ENCODE measurements around the gene AP1S3. TPM values are rescaled to one million over a fixed set of nuclear protein-coding genes. Genes with fewer than 3 reads are reported as not detected.

AP1S3 gene
- total RNA-seq, 1 experiment from 2014 or later: 185 TPM

DNA sequence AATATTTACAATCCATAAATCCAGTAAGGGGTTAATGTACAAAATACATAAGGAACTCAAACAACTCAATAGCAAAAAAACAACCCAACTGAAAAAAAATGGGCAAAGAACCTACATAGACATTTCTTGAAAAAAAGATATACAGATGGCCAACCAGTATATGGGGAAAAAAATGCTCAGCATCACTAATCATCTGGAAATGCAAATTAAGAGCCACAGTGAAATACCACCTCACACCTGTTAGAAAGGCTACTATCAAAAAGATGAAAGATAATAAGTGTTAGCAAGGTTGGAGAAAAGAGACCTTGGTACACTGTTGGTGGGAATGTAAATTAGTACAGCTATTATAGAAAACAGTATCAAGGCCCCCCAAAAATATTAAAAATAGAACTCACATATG is 14.6 kb downstream of the AP1S3 start:
- RAD21 ChIA-PET (ENCODE audit: low non-redundant PET in 1 of 2, low total read pairs in 2 of 2, uncharacterized antibody in 2 of 2, unreplicated experiment in 2 of 2): no interaction called here
- Histone ChIP-seq H3K9me2 (ENCODE audit: insufficient read depth) (no peaks in the 10 kb centered on the region), H3K79me2 (ENCODE audit: insufficient read depth, low read length) (peaks cover 100% of the 10 kb centered on the region), H3K4me2 (ENCODE audit: low read length) (no peak overlapping the region), H2AFZ (ENCODE audit: low read depth, low read length, poor library complexity, severe bottlenecking) (no peak overlapping the region), H3K36me3 (ENCODE audit: control insufficient read depth in 1 of 2, insufficient read depth in 2 of 2, low read length in 2 of 2) (no peaks in the 10 kb centered on the region), H3K9ac (ENCODE audit: low read length) (no peak overlapping the region), H3K9me3 (ENCODE audit: control insufficient read depth in 1 of 2, insufficient read depth in 1 of 2, low read depth in 1 of 2, low read length in 2 of 2) (no peaks in the 10 kb centered on the region), H3K27me3 (ENCODE audit: insufficient read depth, low read length) (no peaks in the 10 kb centered on the region), H3K4me3 (replicated peaks in 1 of 2; ENCODE audit: low read depth in 1 of 2, low read length in 2 of 2) (no peak overlapping the region), H3K27ac (ENCODE audit: low read depth, low read length) (peak overlapping the region; percentile 12; the same call in 1 of the 2 replicates), H3K4me1 (ENCODE audit: control insufficient read depth in 1 of 2, insufficient read depth in 2 of 2, low read length in 2 of 2) (peaks cover 87 to 89% of the 10 kb centered on the region in 2 experiments), H4K20me1 (ENCODE audit: insufficient read depth) (peaks cover 7% of the 10 kb centered on the region; the same call in 1 of the 2 replicates)
- TF ChIP-seq, protein P1, sequence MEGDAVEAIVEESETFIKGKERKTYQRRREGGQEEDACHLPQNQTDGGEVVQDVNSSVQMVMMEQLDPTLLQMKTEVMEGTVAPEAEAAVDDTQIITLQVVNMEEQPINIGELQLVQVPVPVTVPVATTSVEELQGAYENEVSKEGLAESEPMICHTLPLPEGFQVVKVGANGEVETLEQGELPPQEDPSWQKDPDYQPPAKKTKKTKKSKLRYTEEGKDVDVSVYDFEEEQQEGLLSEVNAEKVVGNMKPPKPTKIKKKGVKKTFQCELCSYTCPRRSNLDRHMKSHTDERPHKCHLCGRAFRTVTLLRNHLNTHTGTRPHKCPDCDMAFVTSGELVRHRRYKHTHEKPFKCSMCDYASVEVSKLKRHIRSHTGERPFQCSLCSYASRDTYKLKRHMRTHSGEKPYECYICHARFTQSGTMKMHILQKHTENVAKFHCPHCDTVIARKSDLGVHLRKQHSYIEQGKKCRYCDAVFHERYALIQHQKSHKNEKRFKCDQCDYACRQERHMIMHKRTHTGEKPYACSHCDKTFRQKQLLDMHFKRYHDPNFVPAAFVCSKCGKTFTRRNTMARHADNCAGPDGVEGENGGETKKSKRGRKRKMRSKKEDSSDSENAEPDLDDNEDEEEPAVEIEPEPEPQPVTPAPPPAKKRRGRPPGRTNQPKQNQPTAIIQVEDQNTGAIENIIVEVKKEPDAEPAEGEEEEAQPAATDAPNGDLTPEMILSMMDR (IDR thresholded peaks at IDR 0.05 in 2 of 3, conservative IDR thresholded peaks at IDR 0.05 in 1 of 3; ENCODE audit: borderline replicate concordance in 1 of 3, insufficient read depth in 1 of 3, low read depth in 2 of 3, low read length in 2 of 3): no peak
- no peak for TF ChIP-seq RAD21 (IDR thresholded peaks at IDR 0.05; ENCODE audit: low read depth)
- no peak for TF ChIP-seq SP1 (IDR thresholded peaks at IDR 0.05; ENCODE audit: low read depth)
- no peak for TF ChIP-seq ZNF274 (IDR thresholded peaks at IDR 0.05; ENCODE audit: low read depth, low read length)
- no peak for TF ChIP-seq ZFX (IDR thresholded peaks at IDR 0.05)
- DNase-seq (ENCODE audit: low read depth, low spot score) (no peak), ATAC-seq (no peak)
- no TSS peak for BruUV-seq (replicated peaks)
- CTCF ChIA-PET: no interaction called here
- POLR2A ChIA-PET: no interaction called here
- intact Hi-C loops (cut with micrococcal nuclease): no loop called here

DNA sequence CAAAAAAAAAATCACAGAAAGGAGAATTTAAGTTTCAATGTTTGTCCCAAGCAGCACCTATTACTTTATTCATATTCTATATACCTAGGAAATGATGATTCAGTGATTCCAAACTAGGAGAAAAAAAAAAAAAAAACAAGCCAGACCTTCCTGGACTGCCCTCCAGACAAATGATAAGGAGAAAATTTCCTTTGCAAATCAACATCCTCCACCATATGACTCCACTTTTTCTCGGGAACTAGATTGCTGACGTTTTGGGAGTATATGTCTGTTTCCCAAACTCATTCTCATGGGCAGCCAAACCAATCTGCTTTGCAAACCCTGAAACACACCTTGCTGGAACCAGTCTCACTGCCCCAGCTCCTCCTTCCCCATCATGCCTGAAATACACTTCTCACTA is 16.8 kb downstream of the AP1S3 start:
- H3K79me2 ChIP-seq (ENCODE audit: insufficient read depth, low read length): peaks cover 100% of the 10 kb centered on the region
- intact Hi-C loops (cut with micrococcal nuclease): no loop called here
- H4K20me1 ChIP-seq (ENCODE audit: insufficient read depth): peaks cover 4% of the 10 kb centered on the region; the same call in 1 of the 2 replicates
- peak overlapping the region; percentile 99 for H3K27ac ChIP-seq (ENCODE audit: low read depth, low read length)
- ATAC-seq (no peak), DNase-seq (ENCODE audit: low read depth, low spot score) (no peak)
- no peaks in the 10 kb centered on the region for H3K36me3 ChIP-seq (ENCODE audit: control insufficient read depth in 1 of 2, insufficient read depth in 2 of 2, low read length in 2 of 2)
- RAD21 ChIA-PET (ENCODE audit: low non-redundant PET in 1 of 2, low total read pairs in 2 of 2, uncharacterized antibody in 2 of 2, unreplicated experiment in 2 of 2): no interaction called here
- no peak overlapping the region for H2AFZ ChIP-seq (ENCODE audit: low read depth, low read length, poor library complexity, severe bottlenecking)
- H3K9me2 ChIP-seq (ENCODE audit: insufficient read depth): no peaks in the 10 kb centered on the region
- TF ChIP-seq POLR2AphosphoS5 (IDR thresholded peaks at IDR 0.05; ENCODE audit: low read depth, low read length): no peak
- no peak for TF ChIP-seq EZH2 (IDR thresholded peaks at IDR 0.05)
- TF ChIP-seq ZNF274 (IDR thresholded peaks at IDR 0.05; ENCODE audit: low read depth, low read length): no peak
- TF ChIP-seq, protein P2, sequence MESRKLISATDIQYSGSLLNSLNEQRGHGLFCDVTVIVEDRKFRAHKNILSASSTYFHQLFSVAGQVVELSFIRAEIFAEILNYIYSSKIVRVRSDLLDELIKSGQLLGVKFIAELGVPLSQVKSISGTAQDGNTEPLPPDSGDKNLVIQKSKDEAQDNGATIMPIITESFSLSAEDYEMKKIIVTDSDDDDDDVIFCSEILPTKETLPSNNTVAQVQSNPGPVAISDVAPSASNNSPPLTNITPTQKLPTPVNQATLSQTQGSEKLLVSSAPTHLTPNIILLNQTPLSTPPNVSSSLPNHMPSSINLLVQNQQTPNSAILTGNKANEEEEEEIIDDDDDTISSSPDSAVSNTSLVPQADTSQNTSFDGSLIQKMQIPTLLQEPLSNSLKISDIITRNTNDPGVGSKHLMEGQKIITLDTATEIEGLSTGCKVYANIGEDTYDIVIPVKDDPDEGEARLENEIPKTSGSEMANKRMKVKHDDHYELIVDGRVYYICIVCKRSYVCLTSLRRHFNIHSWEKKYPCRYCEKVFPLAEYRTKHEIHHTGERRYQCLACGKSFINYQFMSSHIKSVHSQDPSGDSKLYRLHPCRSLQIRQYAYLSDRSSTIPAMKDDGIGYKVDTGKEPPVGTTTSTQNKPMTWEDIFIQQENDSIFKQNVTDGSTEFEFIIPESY (IDR thresholded peaks at IDR 0.05; ENCODE audit: extremely low read depth, insufficient replicate concordance, low read length): no peak
- TF ChIP-seq JUND (IDR thresholded peaks at IDR 0.05): no peak
- TF ChIP-seq CBX3 (IDR thresholded peaks at IDR 0.05; ENCODE audit: low read depth): no peak
- no peak for TF ChIP-seq EGR1 (IDR thresholded peaks at IDR 0.05; ENCODE audit: low read depth)
- TF ChIP-seq YY1 (IDR thresholded peaks at IDR 0.05; ENCODE audit: extremely low read depth, insufficient replicate concordance, low read depth, low read length): no peak
- no peak for TF ChIP-seq EZH2phosphoT487 (IDR thresholded peaks at IDR 0.05; ENCODE audit: borderline replicate concordance)
- peak; percentile 40; the same call in 1 of the 2 replicates for TF ChIP-seq FOSL1 (IDR thresholded peaks at IDR 0.05; ENCODE audit: low read depth)
- no peak for TF ChIP-seq ZFX (IDR thresholded peaks at IDR 0.05)
- TF ChIP-seq, protein P3, sequence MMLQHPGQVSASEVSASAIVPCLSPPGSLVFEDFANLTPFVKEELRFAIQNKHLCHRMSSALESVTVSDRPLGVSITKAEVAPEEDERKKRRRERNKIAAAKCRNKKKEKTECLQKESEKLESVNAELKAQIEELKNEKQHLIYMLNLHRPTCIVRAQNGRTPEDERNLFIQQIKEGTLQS (IDR thresholded peaks at IDR 0.05): no peak
- peak; percentile 52; the same call in 1 of the 2 replicates for TF ChIP-seq SP1 (IDR thresholded peaks at IDR 0.05; ENCODE audit: low read depth)
- no peaks in the 10 kb centered on the region for H3K27me3 ChIP-seq (ENCODE audit: insufficient read depth, low read length)
- H3K4me1 ChIP-seq (ENCODE audit: control insufficient read depth in 1 of 2, insufficient read depth in 2 of 2, low read length in 2 of 2): peaks cover 85 to 91% of the 10 kb centered on the region in 2 experiments
- peak overlapping the region; percentile 53 for H3K4me2 ChIP-seq (ENCODE audit: low read length)
- no peaks in the 10 kb centered on the region for H3K9me3 ChIP-seq (ENCODE audit: control insufficient read depth in 1 of 2, insufficient read depth in 1 of 2, low read depth in 1 of 2, low read length in 2 of 2)
- POLR2A ChIA-PET: no interaction called here
- no peak overlapping the region for H3K4me3 ChIP-seq (replicated peaks in 1 of 2; ENCODE audit: low read depth in 1 of 2, low read length in 2 of 2)
- BruUV-seq (replicated peaks): no TSS peak
- peak overlapping the region; percentile 32; the same call in 1 of the 2 replicates for H3K9ac ChIP-seq (ENCODE audit: low read length)
- CTCF ChIA-PET: interaction anchor here (1.2 kb wide), 1 partner anchor 23 kb away, joined by 3 read pairs; no protein-coding TSS in a partner anchor
